BJ (cell line): ENCODE data around the gene PNRC2. TPM values are rescaled to one million over a fixed set of nuclear protein-coding genes. Genes with fewer than 3 reads are reported as not detected.

ENCODE experiments used
- CTCF ChIA-PET: fragments of 350-600 bp; formaldehyde crosslinking; extraction: SDS; loops from one replicate; lab custom pipeline; 2021; ENCODE audit warnings: antibody characterized with exemption, inconsistent platforms; lab: Yijun Ruan, JAX
- POLR2A ChIA-PET: fragments of 300-600 bp; sonication (Branson Sonifier 250); formaldehyde crosslinking; extraction: SDS; loops from one replicate; lab custom pipeline; 2021; ENCODE audit warnings: antibody characterized with exemption; lab: Charles Lee
- DNase-seq: peaks from one replicate; pipeline ENCODE4 v3.0.0-alpha.2; 2011; ENCODE audit warnings: low read depth
- H3K27me3 ChIP-seq: 2 replicates; pipeline ENCODE4 v1.6.0; 2011; ENCODE audit warnings: low read length; ENCODE audit not compliant: control insufficient read depth, insufficient read depth
- H3K36me3 ChIP-seq: 2 replicates; pipeline ENCODE4 v1.5.1; 2011; ENCODE audit warnings: low read length; ENCODE audit not compliant: control insufficient read depth, insufficient read depth
- H3K4me3 ChIP-seq: 2 replicates; pipeline ENCODE4 v1.5.1; 2011; ENCODE audit warnings: low read depth, mild to moderate bottlenecking, control low read depth, low read length
- polyA plus RNA-seq: library from polyadenylated mRNA; depleted of rRNA; stranded (reverse); fragments of >200 nt; gene quantifications from 2 replicates; pipeline ENCODE4 v1.2.3, GENCODE V29; 2011
- TF ChIP-seq, protein P1 (sequence below): IDR thresholded peaks from 2 replicates; pipeline ENCODE4 v1.5.1; 2011; ENCODE audit warnings: low read depth, mild to moderate bottlenecking, control low read depth, inconsistent platforms, low read length, moderate library complexity; ENCODE audit not compliant: insufficient read depth

The PNRC2 gene
- polyA plus RNA-seq, 1 experiment, result 30.0 TPM

DNA sequence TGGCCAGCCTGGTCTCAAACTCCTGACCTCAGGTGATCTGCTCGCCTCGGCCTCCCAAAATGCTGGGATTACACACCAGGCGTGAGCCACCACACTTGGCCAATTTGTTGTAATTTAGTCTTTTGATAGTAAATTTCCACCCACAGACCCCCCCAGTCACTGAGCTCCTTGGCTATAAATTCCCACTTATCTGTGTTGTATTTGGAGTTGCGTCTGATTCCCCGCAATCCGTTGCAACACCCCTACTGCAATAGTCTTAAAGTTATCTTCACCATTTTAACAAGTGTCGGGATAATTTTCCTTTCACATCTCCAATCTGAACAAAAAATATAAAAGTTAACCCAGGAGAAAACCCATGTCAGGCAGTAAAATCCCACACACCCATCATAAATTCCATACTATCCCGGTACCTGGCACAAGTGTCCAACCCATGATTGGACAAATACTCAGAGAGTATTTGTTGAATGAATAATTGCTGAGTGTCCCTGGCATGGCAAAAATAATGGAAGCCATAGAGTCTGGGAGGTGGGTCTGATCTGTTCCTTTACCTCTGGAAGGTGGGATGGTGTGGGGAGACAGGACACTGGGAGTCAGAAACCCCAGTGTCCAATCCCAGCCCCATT lies 37.2 kb upstream of the PNRC2 start:
- TF ChIP-seq, protein P1, sequence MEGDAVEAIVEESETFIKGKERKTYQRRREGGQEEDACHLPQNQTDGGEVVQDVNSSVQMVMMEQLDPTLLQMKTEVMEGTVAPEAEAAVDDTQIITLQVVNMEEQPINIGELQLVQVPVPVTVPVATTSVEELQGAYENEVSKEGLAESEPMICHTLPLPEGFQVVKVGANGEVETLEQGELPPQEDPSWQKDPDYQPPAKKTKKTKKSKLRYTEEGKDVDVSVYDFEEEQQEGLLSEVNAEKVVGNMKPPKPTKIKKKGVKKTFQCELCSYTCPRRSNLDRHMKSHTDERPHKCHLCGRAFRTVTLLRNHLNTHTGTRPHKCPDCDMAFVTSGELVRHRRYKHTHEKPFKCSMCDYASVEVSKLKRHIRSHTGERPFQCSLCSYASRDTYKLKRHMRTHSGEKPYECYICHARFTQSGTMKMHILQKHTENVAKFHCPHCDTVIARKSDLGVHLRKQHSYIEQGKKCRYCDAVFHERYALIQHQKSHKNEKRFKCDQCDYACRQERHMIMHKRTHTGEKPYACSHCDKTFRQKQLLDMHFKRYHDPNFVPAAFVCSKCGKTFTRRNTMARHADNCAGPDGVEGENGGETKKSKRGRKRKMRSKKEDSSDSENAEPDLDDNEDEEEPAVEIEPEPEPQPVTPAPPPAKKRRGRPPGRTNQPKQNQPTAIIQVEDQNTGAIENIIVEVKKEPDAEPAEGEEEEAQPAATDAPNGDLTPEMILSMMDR, result no peak
- H3K36me3 ChIP-seq, result no peaks in the 10 kb centered on the region
- ChIA-PET CTCF (interaction anchor here (0.9 kb wide), 1 partner anchor 16 kb away, joined by 3 read pairs; no protein-coding TSS in a partner anchor), POLR2A (no interaction called here)
- no peaks in the 10 kb centered on the region for H3K27me3 ChIP-seq
- no peak overlapping the region for H3K4me3 ChIP-seq
- no peak for DNase-seq

GRCh38 chr1:23923592-23924499 lies 35.8 kb upstream of the PNRC2 start:
- POLR2A ChIA-PET, result interaction anchor here (0.5 kb wide), 1 partner anchor 521 kb away, joined by 3 read pairs; no protein-coding TSS in a partner anchor
- CTCF ChIA-PET, result interaction anchor here (0.8 to 1.7 kb wide), 4 partner anchors 18 to 152 kb away, joined by 3 to 9 read pairs (median 3); no protein-coding TSS in a partner anchor
- no peak for DNase-seq

DNA sequence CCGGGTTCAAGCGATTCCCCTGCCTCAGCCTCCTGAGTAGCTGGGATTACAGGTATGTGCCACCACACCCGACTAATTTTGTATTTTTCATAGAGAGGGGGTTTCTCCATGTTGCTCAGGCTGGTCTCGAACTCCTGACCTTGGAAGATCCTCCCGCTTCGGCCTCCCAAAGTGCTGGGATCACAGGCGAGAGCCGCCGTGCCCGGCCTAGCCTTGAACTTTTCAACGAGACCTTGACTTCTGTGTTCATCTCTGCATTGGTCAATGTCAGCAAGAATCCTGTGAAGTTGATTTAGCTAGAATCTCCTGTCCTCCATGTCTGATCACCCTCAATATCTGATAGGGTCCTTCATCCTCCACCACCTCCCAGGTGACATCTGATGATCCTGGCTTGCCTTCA lies 35.0 kb upstream of the PNRC2 start:
- DNase-seq, result no peak
- Histone ChIP-seq H3K4me3 (no peak overlapping the region), H3K36me3 (no peaks in the 10 kb centered on the region), H3K27me3 (peaks cover 1% of the 10 kb centered on the region; the same call in 1 of the 2 replicates)
- POLR2A ChIA-PET, result no interaction called here
- CTCF ChIA-PET, result interaction anchor here (0.8 to 1.7 kb wide), 4 partner anchors 56 to 153 kb away, joined by 3 to 9 read pairs (median 4); no protein-coding TSS in a partner anchor
- TF ChIP-seq, protein P1, result no peak

More at GRCh38 chr1:23923592-23924499, 35.8 kb upstream of the PNRC2 start:
- Histone ChIP-seq H3K36me3 (no peaks in the 10 kb centered on the region), H3K27me3 (peaks cover 1% of the 10 kb centered on the region; the same call in 1 of the 2 replicates), H3K4me3 (no peak overlapping the region)
- TF ChIP-seq, protein P1, result no peak

DNA sequence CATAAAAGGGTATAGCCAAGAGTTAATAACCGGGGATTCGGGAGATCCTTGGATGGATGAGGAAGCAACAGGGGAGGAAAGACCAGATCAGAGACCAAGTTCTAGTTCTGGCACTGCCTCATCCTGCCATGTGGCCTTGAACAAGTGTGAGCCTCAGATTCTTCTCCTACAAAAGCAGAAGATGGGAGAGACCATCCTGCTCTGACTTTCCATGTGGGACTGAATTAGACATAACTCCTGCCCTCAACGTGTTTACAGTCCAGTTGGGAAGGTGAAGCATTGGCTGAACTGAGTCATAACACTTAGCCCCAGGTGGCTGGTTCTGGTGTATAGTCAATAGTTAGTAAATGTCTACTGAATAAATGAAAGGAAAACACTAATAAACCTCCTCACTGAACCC lies 34.3 kb upstream of the PNRC2 start:
- Histone ChIP-seq H3K36me3 (no peaks in the 10 kb centered on the region), H3K4me3 (no peak overlapping the region), H3K27me3 (peaks cover 1% of the 10 kb centered on the region; the same call in 1 of the 2 replicates)
- CTCF ChIA-PET, result interaction anchor here (1.0 to 1.7 kb wide), 2 partner anchors 56 to 115 kb away, joined by 4 to 9 read pairs; no protein-coding TSS in a partner anchor
- POLR2A ChIA-PET, result no interaction called here
- TF ChIP-seq, protein P1, result no peak
- DNase-seq, result no peak
